PFSK-1 (cell line): ENCODE measurements around the gene LSM7.

ENCODE experiments used
- FOXP2 ChIP-seq: optimal IDR thresholded peaks from 2 replicates; pipeline ENCODE3; 2011; ENCODE audit warnings: borderline replicate concordance, control low read depth, inconsistent platforms; ENCODE audit not compliant: insufficient read depth; ENCODE audit errors: extremely low read length, extremely low read depth
- POLR2AphosphoS5 ChIP-seq: IDR thresholded peaks from 2 replicates; pipeline ENCODE4 v1.6.1; 2012; ENCODE audit warnings: low read depth, mild to moderate bottlenecking, control low read depth, low read length, moderate library complexity
- SIN3A ChIP-seq: IDR thresholded peaks from 2 replicates; pipeline ENCODE4 v1.6.1; 2012; ENCODE audit warnings: mild to moderate bottlenecking, low read length, moderate library complexity, borderline replicate concordance; ENCODE audit not compliant: insufficient read depth
- TAF1 ChIP-seq: IDR thresholded peaks from 2 replicates; pipeline ENCODE4 v1.6.1; 2012; ENCODE audit warnings: low read length, control low read depth, borderline replicate concordance; ENCODE audit not compliant: insufficient read depth
- TF ChIP-seq, protein P1 (sequence below), 2 experiments: IDR thresholded peaks; 2 replicates each; pipeline versions ENCODE4 v1.6.1 to v1.8.0; 2011 to 2012; ENCODE audit warnings: low read depth in 2 of 2, low read length in 2 of 2, control low read depth in 1 of 2, inconsistent platforms in 1 of 2, mild to moderate bottlenecking in 1 of 2, moderate library complexity in 1 of 2; ENCODE audit not compliant: insufficient read depth in 1 of 2

LSM7 gene

DNA sequence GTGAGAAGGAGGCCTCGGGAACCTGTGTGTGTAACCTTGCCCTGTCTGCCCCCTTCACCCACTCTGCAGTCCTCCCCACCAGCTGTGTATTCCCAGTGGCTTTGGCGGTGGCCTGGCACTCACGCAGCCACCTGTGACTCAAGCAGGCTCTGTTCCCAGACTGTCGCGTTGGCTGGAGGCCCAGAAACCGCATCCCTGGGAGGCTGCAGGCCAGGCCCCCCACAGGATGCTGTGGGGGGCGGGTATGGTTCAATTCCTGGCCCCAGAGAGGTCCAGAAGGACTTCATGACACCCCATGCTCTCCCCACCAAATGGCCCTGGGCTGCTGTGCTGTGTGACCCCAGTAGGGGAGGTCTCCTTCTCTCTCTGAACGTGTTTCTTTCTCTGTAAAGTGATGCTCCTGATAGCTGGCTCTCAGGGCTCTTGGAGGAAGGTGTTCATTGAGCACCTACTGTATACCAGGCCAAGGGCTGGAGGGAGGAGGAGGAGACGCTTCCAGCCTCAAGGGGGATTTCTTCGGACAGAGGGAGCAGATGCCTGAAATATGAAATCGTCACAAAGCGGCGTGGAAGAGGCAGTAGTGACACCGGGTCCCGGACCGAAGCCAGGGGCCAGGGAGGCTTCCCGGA lies 18.5 kb downstream of the LSM7 start:
- TF ChIP-seq FOXP2, result peak; percentile 22
- TF ChIP-seq TAF1, result no peak

DNA sequence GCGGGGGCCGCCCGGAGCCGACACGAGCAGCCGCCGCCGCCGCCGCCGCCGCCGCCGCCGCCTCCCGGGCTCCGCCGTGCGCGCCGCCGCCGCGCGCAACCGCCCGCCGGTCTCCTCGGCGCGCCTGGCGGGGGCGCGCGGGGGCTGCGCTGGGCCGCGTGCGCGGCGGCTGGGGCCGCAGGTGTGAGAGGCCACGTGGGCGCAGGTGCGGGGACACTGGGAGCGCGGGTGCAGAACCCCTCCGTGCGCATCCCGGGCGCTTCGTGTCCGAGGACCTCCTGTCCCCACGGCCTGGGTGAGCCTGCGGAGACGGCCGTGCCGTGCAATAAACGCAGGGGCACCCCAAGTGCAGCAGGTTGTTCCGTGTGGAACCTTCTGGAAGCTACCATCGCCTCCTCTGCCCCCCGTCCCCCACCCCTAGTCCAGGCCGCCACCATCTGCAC lies 20.3 kb downstream of the LSM7 start, which contains the start of gene LINGO3:
LINGO3 (minus strand) TSS at position 41 of the 443 bp plus-strand sequence. CDS start 16,378 bp downstream, outside the sequence.
- TF ChIP-seq SIN3A (no peak), POLR2AphosphoS5 (no peak), FOXP2 (no peak), TAF1 (no peak)
- TF ChIP-seq, protein P1, sequence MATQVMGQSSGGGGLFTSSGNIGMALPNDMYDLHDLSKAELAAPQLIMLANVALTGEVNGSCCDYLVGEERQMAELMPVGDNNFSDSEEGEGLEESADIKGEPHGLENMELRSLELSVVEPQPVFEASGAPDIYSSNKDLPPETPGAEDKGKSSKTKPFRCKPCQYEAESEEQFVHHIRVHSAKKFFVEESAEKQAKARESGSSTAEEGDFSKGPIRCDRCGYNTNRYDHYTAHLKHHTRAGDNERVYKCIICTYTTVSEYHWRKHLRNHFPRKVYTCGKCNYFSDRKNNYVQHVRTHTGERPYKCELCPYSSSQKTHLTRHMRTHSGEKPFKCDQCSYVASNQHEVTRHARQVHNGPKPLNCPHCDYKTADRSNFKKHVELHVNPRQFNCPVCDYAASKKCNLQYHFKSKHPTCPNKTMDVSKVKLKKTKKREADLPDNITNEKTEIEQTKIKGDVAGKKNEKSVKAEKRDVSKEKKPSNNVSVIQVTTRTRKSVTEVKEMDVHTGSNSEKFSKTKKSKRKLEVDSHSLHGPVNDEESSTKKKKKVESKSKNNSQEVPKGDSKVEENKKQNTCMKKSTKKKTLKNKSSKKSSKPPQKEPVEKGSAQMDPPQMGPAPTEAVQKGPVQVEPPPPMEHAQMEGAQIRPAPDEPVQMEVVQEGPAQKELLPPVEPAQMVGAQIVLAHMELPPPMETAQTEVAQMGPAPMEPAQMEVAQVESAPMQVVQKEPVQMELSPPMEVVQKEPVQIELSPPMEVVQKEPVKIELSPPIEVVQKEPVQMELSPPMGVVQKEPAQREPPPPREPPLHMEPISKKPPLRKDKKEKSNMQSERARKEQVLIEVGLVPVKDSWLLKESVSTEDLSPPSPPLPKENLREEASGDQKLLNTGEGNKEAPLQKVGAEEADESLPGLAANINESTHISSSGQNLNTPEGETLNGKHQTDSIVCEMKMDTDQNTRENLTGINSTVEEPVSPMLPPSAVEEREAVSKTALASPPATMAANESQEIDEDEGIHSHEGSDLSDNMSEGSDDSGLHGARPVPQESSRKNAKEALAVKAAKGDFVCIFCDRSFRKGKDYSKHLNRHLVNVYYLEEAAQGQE (IDR thresholded peaks at IDR 0.05; ENCODE audit: insufficient read depth in 1 of 2, low read depth in 2 of 2, low read length in 2 of 2), result no peak

DNA sequence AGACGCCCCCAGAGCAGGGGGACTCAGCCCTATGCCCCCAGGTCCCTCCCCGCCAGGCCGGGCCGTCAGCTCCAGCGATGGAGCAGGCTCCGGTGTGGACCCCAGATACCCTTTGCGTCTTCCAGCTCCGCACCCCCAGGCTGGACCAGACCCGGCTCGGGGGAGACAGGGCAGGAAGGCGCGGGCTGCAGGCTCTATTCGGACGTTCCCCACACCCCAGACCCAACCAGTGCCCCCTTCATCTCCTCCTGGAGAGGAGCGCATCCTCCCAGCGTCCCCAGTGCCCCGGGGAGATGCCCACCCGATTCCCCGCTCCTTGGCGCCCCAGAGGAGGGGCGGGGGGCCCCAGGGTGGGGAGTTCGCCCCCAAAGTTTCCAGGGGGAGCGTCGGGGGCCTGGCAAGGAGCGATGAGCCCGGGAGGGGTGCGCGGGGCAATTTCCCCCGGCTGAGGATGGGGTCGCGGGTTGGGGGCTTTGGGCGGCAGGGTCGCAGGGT lies 20.8 kb downstream of the LSM7 start:
- TF ChIP-seq SIN3A, result no peak
- TF ChIP-seq TAF1, result no peak
- no peak for TF ChIP-seq POLR2AphosphoS5
- TF ChIP-seq, protein P1 (IDR thresholded peaks at IDR 0.05; ENCODE audit: insufficient read depth in 1 of 2, low read depth in 2 of 2, low read length in 2 of 2), result no peak
- no peak for TF ChIP-seq FOXP2

DNA sequence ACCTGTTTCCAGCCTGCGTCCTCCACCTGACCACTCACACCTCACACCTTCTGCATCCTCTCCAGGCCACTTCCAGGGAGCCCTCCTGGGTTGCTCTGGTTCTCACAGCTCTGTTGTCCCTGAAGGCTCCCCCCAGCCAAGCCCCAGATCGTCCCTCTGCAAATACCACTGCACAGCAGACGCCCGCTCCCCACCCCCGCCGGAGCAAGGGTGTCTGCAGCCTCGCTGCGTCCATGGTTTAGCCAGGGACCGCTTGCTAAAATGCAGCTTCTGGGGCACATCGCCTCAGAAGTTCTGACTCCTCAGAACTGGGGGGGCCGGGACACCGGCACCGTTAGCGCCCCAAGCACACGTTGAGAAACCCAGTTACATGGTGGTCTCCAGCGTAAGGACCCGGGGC lies 21.4 kb downstream of the LSM7 start:
- TF ChIP-seq TAF1 (no peak), POLR2AphosphoS5 (no peak), SIN3A (no peak), FOXP2 (no peak)
- TF ChIP-seq, protein P1 (IDR thresholded peaks at IDR 0.05; ENCODE audit: insufficient read depth in 1 of 2, low read depth in 2 of 2, low read length in 2 of 2), result no peak

DNA sequence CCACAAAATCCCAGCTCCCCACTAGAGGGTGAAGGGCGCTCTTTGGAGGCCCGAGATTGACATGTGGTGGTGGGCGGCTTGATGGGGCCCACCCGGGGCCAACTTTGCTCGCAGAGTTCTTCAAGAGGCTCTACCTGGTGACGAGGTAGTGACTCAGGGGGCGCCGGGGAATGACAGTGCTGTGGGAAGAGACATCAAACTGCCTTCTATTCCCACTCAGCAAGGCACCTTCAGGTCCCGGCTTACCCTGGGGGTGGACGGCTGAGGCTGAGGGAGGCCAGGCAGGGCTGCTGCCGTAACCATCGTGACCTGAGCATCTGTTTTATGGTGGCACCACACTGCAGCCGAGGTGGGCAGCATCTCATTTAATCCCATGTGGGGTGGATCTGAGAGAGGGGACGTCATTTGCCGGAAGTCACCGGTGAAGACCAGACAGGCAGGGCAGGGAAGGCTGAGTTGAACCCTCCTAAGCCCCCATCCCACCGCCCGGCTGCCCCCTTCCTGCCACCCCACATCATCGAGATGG lies 22.0 kb downstream of the LSM7 start:
- TF ChIP-seq POLR2AphosphoS5 (no peak), FOXP2 (no peak), SIN3A (no peak), TAF1 (no peak)
- TF ChIP-seq, protein P1 (IDR thresholded peaks at IDR 0.05; ENCODE audit: insufficient read depth in 1 of 2, low read depth in 2 of 2, low read length in 2 of 2), result no peak
